Measurements from ENCODE around the gene SLC27A5. TPM values are rescaled to one million over a fixed set of nuclear protein-coding genes. Genes with fewer than 3 reads are reported as not detected.

SLC27A5 gene
- total and polyA plus RNA-seq, 2 of the 13 experiments (the other 11 are each of a cell fraction or from before 2014, with no cell fraction given): 30.3 to 40.2 TPM

- peak; percentile 27; the same call in 1 of the 2 replicates for TF ChIP-seq ZBTB46 (CRISPR knock-in tag; IDR thresholded peaks at IDR 0.05; ENCODE audit: borderline replicate concordance)
- TF ChIP-seq ZNF24 (IDR thresholded peaks at IDR 0.05): no peak
- no peak for TF ChIP-seq BRCA1 (CRISPR knock-in tag; IDR thresholded peaks at IDR 0.05)
- TF ChIP-seq ZBTB37 (CRISPR knock-in tag; IDR thresholded peaks at IDR 0.05): no peak
- no peak for TF ChIP-seq ZNF292 (CRISPR knock-in tag; IDR thresholded peaks at IDR 0.05; ENCODE audit: borderline replicate concordance, low read depth)
- no peak for TF ChIP-seq SRSF9 (IDR thresholded peaks at IDR 0.05; ENCODE audit: borderline replicate concordance, insufficient read depth, low read depth, low read length, poor library complexity, severe bottlenecking)
- TF ChIP-seq ATF6 (CRISPR knock-in tag; conservative IDR thresholded peaks at IDR 0.05): no peak
- TF ChIP-seq SAFB2 (CRISPR knock-in tag; IDR thresholded peaks at IDR 0.05; ENCODE audit: borderline replicate concordance, low read depth): peak; percentile 81; the same call in 1 of the 2 replicates
- TF ChIP-seq JUND (CRISPR knock-in tag; IDR thresholded peaks at IDR 0.05): peak; percentile 45; the same call in 1 of the 2 replicates
- TF ChIP-seq CREBL2 (CRISPR knock-in tag; IDR thresholded peaks at IDR 0.05; ENCODE audit: borderline replicate concordance): no peak
- TF ChIP-seq ZNF253 (CRISPR knock-in tag; IDR thresholded peaks at IDR 0.05; ENCODE audit: borderline replicate concordance): no peak
- TF ChIP-seq HOXD1 (CRISPR knock-in tag; IDR thresholded peaks at IDR 0.05): peak; percentile 62; the same call in 1 of the 2 replicates
- TF ChIP-seq ZNF550 (CRISPR knock-in tag; IDR thresholded peaks at IDR 0.05; ENCODE audit: borderline replicate concordance): peak; percentile 89; the same call in 1 of the 2 replicates
- no peak for TF ChIP-seq HNRNPH1 (optimal IDR thresholded peaks at IDR 0.05; ENCODE audit: low read depth, low read length)
- TF ChIP-seq EZH2 (conservative IDR thresholded peaks at IDR 0.05; ENCODE audit: low read depth, low read length): no peak
- no peak for TF ChIP-seq SUZ12 (IDR thresholded peaks at IDR 0.05; ENCODE audit: low read depth, low read length)
- TF ChIP-seq ZNF354B (CRISPR knock-in tag; IDR thresholded peaks at IDR 0.05): no peak
- TF ChIP-seq SP140L (CRISPR knock-in tag; IDR thresholded peaks at IDR 0.05; ENCODE audit: borderline replicate concordance): no peak
- peak; percentile 85; the same call in 1 of the 2 replicates for TF ChIP-seq CENPT (CRISPR knock-in tag; IDR thresholded peaks at IDR 0.05; ENCODE audit: low read depth)
- TF ChIP-seq FOSL1 (CRISPR knock-in tag; IDR thresholded peaks at IDR 0.05; ENCODE audit: borderline replicate concordance): no peak
- TF ChIP-seq ELF3 (CRISPR knock-in tag; IDR thresholded peaks at IDR 0.05): peak; percentile 62; the same call in 1 of the 2 replicates
- peak; percentile 64; the same call in 1 of the 2 replicates for TF ChIP-seq HOMEZ (CRISPR knock-in tag; IDR thresholded peaks at IDR 0.05; ENCODE audit: low read depth)
These were observed 2.1 kb upstream of the SLC27A5 start (continued) for GRCh38 chr19:58513694-58514563.

All from HepG2 (cell line).